SU-DHL-6 (cell line): ENCODE data around the gene PRADC1.

Experiments
- EZH2phosphoT487 ChIP-seq: fragments of 200-600 bp; sonication (generic), shearing (Covaris generic); conservative IDR thresholded peaks from 2 replicates; pipeline ENCODE4 v1.6.1; 2018; ENCODE audit warnings: mild to moderate bottlenecking, antibody characterized with exemption, low read length, moderate library complexity, mixed read lengths
- TF ChIP-seq, protein P1 (sequence below): fragments of 200-600 bp; sonication (generic); IDR thresholded peaks from one replicate; pipeline ENCODE4 v1.5.1; 2017; ENCODE audit warnings: antibody characterized with exemption, mild to moderate bottlenecking, low read length, moderate library complexity; ENCODE audit not compliant: insufficient read depth, poor library complexity, severe bottlenecking

- TF ChIP-seq, protein P1, sequence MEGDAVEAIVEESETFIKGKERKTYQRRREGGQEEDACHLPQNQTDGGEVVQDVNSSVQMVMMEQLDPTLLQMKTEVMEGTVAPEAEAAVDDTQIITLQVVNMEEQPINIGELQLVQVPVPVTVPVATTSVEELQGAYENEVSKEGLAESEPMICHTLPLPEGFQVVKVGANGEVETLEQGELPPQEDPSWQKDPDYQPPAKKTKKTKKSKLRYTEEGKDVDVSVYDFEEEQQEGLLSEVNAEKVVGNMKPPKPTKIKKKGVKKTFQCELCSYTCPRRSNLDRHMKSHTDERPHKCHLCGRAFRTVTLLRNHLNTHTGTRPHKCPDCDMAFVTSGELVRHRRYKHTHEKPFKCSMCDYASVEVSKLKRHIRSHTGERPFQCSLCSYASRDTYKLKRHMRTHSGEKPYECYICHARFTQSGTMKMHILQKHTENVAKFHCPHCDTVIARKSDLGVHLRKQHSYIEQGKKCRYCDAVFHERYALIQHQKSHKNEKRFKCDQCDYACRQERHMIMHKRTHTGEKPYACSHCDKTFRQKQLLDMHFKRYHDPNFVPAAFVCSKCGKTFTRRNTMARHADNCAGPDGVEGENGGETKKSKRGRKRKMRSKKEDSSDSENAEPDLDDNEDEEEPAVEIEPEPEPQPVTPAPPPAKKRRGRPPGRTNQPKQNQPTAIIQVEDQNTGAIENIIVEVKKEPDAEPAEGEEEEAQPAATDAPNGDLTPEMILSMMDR: no peak
- TF ChIP-seq EZH2phosphoT487: no peak
These were observed 13.8 kb upstream of the PRADC1 start for GRCh38 chr2:73246850-73247249.
